Measurements from ENCODE around the gene NR2E1. TPM values are rescaled to one million over a fixed set of nuclear protein-coding genes. Genes with fewer than 3 reads are reported as not detected.

The NR2E1 gene
- total RNA-seq, 1 experiment from 2014 or later, result not detected

- TF ChIP-seq OVOL2 (CRISPR knock-in tag; IDR thresholded peaks at IDR 0.05; ENCODE audit: borderline replicate concordance) (no peak), FOXP1 (CRISPR knock-in tag; IDR thresholded peaks at IDR 0.05; ENCODE audit: borderline replicate concordance) (peak; percentile 41; the same call in 1 of the 2 replicates), ZNF396 (CRISPR knock-in tag; IDR thresholded peaks at IDR 0.05; ENCODE audit: borderline replicate concordance) (no peak), KAT7 (CRISPR knock-in tag; IDR thresholded peaks at IDR 0.05; ENCODE audit: borderline replicate concordance) (0 out of 2 replicates have a peak, but pooled peaks have one; percentile 25), PRDM15 (CRISPR knock-in tag; IDR thresholded peaks at IDR 0.05) (peak; percentile 27; the same call in 1 of the 2 replicates), SP1 (CRISPR knock-in tag; conservative IDR thresholded peaks at IDR 0.05) (0 out of 2 replicates have a peak, but pooled peaks have one; percentile 27), CREM (CRISPR knock-in tag; IDR thresholded peaks at IDR 0.05) (no peak), MYBL2 (CRISPR knock-in tag; IDR thresholded peaks at IDR 0.05) (no peak)
- ATAC-seq (peak; percentile 2), DNase-seq (ENCODE audit: low spot score) (peak; percentile 62)
- Mint-ChIP-seq H3K27ac (no peak overlapping the region), H3K9me3 (no peaks in the 10 kb centered on the region), H3K4me3 (peak overlapping the region; percentile 59), H3K36me3 (0 out of 2 replicates have a peak, but pooled peaks cover 3% of the 10 kb centered on the region), H3K4me1 (peaks cover 63% of the 10 kb centered on the region), H3K27me3 (ENCODE audit: low read depth) (peaks cover 100% of the 10 kb centered on the region)
- CTCF ChIA-PET, result interaction anchor here (1.2 to 7.3 kb wide), 6 partner anchors 8 to 54 kb away, joined by 3 to 42 read pairs (median 6); no protein-coding TSS in a partner anchor
- POLR2A ChIA-PET, result no interaction called here
These were observed 1.7 kb downstream of the NR2E1 start for GRCh38 chr6:108167449-108168089.

DNA sequence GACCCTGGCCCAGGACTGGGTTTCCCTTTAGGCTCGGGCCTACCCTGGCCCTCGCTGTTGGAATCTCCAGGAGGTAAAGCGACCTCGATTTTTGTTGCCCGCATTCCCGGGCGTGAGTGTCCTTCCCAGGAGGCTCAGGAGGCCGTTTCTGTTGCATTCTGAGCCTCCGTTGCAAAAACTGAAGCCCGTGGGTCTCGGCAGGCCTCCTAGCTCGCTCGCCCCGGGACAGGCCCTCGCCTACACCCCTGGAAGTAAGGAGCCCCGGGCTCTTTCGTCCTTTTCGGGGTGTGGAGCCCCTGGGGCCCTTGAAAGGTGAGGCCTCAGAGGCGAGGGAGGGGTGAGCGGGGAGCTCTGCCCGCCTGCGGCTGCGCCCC is 2.3 kb downstream of the NR2E1 start:
- Mint-ChIP-seq H3K27me3 (ENCODE audit: low read depth) (peaks cover 100% of the 10 kb centered on the region), H3K27ac (no peak overlapping the region), H3K36me3 (0 out of 2 replicates have a peak, but pooled peaks cover 3% of the 10 kb centered on the region), H3K9me3 (no peaks in the 10 kb centered on the region), H3K4me3 (peak overlapping the region; percentile 59), H3K4me1 (peaks cover 63% of the 10 kb centered on the region)
- DNase-seq (ENCODE audit: low spot score) (peak; percentile 36), ATAC-seq (no peak)
- ChIA-PET CTCF (interaction anchor here (0.7 to 7.3 kb wide), 8 partner anchors 8 to 58 kb away, joined by 3 to 42 read pairs (median 5); no protein-coding TSS in a partner anchor), POLR2A (interaction anchor here (0.7 kb wide), 1 partner anchor 72 kb away, joined by 3 read pairs; no protein-coding TSS in a partner anchor)
- TF ChIP-seq ATF1 (CRISPR knock-in tag; IDR thresholded peaks at IDR 0.05) (no peak), MYBL2 (CRISPR knock-in tag; IDR thresholded peaks at IDR 0.05) (no peak), NR2C2 (CRISPR knock-in tag; IDR thresholded peaks at IDR 0.05) (no peak), CTCF (IDR thresholded peaks at IDR 0.05) (no peak), ZNF281 (CRISPR knock-in tag; IDR thresholded peaks at IDR 0.05) (no peak), TEAD1 (CRISPR knock-in tag; IDR thresholded peaks at IDR 0.05) (no peak), RORB (CRISPR knock-in tag; IDR thresholded peaks at IDR 0.05) (no peak), PRDM15 (CRISPR knock-in tag; IDR thresholded peaks at IDR 0.05) (no peak)
- TF ChIP-seq, protein P1, sequence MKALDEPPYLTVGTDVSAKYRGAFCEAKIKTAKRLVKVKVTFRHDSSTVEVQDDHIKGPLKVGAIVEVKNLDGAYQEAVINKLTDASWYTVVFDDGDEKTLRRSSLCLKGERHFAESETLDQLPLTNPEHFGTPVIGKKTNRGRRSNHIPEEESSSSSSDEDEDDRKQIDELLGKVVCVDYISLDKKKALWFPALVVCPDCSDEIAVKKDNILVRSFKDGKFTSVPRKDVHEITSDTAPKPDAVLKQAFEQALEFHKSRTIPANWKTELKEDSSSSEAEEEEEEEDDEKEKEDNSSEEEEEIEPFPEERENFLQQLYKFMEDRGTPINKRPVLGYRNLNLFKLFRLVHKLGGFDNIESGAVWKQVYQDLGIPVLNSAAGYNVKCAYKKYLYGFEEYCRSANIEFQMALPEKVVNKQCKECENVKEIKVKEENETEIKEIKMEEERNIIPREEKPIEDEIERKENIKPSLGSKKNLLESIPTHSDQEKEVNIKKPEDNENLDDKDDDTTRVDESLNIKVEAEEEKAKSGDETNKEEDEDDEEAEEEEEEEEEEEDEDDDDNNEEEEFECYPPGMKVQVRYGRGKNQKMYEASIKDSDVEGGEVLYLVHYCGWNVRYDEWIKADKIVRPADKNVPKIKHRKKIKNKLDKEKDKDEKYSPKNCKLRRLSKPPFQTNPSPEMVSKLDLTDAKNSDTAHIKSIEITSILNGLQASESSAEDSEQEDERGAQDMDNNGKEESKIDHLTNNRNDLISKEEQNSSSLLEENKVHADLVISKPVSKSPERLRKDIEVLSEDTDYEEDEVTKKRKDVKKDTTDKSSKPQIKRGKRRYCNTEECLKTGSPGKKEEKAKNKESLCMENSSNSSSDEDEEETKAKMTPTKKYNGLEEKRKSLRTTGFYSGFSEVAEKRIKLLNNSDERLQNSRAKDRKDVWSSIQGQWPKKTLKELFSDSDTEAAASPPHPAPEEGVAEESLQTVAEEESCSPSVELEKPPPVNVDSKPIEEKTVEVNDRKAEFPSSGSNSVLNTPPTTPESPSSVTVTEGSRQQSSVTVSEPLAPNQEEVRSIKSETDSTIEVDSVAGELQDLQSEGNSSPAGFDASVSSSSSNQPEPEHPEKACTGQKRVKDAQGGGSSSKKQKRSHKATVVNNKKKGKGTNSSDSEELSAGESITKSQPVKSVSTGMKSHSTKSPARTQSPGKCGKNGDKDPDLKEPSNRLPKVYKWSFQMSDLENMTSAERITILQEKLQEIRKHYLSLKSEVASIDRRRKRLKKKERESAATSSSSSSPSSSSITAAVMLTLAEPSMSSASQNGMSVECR (CRISPR knock-in tag; IDR thresholded peaks at IDR 0.05; ENCODE audit: borderline replicate concordance), result no peak
- TF ChIP-seq, protein P2, sequence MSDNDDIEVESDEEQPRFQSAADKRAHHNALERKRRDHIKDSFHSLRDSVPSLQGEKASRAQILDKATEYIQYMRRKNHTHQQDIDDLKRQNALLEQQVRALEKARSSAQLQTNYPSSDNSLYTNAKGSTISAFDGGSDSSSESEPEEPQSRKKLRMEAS (CRISPR knock-in tag; IDR thresholded peaks at IDR 0.05), result no peak

Measured in WTC11 (cell line).